ENCODE measurements around the gene ATOSB.

The ATOSB gene

DNA sequence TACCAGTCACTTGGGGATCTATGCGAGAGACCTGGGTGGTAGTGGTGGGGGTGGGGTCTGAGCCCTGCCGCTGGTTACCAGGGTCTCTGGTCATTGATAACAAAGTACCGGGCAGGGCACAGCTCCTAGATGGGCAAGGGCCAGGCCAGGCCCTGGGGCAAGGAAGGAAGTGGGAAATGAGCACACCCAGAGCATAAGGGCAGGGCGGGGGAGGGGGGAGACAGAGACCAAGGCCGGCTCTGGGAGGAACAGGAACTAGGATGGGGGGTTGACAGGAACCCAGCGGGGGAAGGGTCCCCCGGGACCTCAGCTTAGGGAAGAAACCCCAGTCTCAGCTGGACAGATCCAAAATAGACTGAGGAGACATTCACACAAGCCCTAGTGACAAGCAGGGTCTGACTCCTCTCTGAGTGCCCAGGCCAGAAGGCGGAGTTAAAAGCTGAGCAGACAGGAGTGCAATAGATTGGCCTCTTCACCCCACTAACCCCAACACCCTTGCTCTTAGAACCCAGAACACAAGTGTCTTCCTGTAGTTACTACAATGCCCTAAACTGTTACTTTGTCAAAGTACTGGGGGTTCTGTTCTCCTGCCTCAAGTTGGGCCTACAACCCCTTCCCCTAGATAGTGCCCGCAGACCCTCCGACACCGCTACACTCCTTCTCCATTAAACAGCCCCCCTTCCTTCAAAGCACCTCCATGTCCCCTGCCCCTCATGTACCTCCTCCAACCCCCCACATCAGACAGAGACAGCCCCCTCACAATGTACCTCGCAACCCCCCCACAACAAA, 628 bp downstream of the ATOSB start:
- in situ Hi-C loops (cut with HindIII; ENCODE audit: low sequenced_read_pairs), result no loop called here

DNA sequence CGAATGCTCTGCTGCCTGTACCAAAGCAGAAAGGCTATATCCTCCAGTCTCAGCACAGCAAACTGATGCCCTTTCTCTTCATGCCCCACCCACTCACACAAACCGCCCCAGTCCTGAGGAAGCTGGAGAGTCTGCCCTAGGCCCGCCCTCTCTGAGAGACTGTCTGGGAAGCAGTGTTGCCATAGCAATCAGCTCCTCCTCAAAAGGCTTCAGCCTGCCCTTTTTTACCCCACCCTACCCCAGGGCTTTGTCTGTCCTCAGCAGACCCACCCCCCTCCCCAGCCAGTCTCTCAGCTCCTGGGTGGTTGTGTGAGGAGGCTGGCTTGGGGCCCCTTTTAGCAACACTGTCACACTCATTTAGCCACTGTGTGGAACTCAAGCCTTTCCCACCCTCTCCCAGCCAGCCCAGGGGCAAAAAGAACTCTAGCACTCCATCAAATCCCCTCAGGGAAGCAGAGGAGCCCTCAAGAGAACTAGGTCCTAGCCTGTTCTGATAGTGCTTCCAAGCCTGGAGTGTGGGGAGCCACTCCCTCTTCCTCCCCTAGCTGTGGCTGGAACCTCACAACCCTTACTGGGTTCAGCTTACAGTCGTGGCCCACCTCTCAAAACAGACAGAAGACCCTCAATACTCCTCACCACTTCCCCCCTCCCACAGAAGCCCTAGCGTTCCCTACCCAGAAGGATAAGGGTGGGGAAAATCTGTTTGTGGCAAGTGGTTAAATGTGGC, 1.4 kb downstream of the ATOSB start:
- in situ Hi-C loops (cut with HindIII; ENCODE audit: low sequenced_read_pairs), result no loop called here

DNA sequence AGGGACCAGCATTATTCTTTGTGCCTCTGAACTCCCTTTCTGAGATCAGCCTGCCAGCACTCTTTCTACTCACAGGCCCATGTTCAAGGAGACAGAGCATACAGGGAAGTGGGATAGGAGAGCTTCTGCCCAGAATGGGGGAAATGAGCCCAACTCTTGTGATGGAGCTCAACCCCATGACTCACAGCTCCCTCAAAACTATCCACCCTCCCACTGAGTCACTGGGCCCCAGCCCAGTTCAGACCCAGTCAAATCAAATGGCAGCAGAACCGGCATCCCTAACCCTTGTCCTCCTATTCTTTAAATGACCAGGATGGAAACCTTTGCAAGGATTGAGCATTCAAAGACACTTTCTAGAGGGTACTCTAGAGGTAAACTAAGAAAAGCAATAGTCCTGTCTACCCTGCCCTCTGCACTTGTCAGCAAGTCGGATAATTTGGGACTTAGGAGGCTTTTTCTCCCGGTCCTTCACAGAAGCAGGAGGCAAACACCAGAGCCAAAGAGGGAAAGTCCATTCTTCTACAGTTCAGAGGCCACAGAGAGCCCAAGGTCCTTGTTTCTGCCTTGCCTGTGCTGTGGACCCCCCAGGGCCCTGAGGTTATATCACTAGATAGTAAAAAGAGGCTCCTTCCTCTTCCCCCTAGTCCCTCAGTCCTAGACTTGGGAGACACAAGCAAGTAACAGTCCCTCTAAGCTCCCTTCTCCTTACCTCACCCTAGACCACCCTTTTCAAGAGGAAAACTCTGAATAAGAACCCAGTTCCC, 3.2 kb downstream of the ATOSB start:
- in situ Hi-C loops (cut with HindIII; ENCODE audit: low sequenced_read_pairs), result no loop called here

DNA sequence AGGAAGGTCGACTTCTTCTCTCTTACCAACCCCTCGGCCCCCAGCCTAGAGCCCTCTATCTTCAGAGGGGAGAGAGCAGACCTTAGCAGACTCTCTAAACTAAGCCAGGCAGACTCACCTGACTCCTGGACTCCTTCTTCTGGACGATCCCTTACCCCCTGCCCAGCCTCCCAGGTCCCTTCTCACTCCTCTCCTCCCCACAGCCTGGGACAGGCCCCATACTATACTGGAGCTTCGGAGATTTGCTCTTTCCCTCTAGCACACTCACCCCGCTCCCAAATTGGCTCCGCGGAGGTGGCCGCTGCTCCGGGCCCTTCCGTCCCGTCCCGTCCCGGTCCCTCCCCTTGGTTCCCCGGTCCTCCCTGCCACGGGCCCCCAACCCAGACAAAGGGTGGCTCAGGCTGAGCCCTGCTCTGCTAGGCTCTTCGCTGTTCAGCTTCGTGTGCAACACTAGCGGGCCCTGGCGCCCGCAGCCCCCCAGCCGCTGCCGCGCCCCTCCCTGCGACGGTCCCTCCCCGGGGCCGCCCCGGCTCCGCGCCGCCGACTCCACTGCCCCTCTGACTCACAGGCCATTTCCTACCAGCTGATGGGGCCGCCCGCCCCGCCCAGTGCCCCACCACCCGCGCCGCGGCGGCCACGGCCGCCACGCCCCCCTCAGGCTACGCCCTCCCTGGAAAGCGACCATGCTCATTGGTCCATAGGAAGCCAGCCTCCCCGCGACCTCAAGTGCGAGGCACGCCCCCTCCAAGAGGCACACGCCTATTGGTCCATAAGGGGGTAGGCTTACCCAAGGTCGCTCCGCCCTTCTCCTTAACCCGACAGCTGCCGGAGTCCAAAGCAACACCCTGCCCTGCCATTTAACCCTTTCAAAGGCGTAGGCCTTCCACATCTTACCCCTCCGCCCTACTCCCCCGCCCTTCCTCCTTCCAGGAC, 4.4 kb downstream of the ATOSB start:
- in situ Hi-C loops (cut with HindIII; ENCODE audit: low sequenced_read_pairs), result no loop called here

DNA sequence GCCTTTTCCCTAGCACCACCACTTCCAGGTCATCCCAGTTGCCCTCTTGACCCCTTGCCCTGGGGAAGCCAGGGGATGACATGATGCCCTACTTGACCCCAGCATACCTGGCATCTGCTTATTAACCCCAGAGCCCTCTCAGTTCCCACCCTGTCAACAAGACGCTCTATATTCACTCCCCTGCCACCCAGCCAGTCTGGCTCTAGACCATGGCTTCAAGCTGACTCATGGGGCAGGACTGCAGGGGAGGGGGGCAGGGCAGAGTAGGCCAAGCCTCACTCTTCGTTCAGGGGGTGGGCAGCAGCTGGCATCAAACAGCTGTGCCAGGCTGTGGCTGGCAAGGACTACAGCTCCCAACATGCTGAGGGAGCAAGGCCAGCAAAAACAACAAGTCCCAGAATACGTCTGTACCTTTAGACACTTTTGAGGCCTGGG, 5.3 kb downstream of the ATOSB start:
- in situ Hi-C loops (cut with HindIII; ENCODE audit: low sequenced_read_pairs), result no loop called here

DNA sequence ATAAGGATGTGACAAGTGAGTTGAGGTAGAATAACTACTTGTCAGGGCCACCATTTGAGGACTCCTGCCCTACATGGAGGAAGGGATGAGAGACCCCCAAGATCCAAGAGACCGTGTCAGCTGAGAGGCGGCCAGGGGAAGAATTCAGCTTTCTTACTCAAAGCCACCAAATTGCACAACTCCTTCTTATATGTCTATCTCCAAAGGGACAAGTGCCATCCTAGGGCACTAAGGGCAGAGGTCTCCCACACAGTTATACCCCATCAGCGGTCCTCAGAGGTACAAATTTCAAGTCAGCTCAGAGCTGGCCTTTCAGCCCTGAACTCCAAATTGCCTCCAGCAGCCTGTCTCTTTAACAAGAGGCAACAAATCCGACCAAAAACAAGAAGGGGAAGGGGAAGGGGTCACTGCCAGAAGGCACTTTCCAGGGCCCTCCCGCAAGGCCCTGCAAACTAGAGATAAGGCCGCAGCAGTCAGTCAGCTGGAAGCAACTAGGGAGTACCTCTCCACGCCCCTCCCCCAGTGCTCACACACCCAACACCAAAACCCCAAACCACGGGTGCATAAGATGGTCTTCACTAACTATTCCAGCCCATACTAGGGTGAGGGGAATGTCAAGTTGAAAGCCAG, 6.6 kb downstream of the ATOSB start:
- in situ Hi-C loops (cut with HindIII; ENCODE audit: low sequenced_read_pairs), result no loop called here

DNA sequence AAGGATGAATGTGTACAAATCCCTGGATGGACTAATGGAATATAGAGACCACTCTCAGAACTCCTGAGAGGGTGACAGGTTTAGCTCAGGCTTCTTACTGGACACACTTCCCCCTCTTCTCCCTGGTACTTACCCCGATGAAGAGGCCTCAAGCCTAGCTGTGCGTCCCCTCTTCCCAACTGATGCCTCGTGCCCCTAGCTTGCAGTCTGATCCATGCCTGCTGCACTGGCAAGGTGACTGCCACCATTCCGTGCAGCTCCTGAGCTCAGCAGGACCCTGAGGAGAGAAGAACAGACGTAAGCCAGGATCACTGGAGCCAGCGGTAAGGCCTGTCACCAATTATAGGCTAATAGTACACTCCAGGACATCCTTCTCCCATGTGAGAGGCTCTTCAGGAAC, 7.2 kb downstream of the ATOSB start:
- in situ Hi-C loops (cut with HindIII; ENCODE audit: low sequenced_read_pairs), result no loop called here

DNA sequence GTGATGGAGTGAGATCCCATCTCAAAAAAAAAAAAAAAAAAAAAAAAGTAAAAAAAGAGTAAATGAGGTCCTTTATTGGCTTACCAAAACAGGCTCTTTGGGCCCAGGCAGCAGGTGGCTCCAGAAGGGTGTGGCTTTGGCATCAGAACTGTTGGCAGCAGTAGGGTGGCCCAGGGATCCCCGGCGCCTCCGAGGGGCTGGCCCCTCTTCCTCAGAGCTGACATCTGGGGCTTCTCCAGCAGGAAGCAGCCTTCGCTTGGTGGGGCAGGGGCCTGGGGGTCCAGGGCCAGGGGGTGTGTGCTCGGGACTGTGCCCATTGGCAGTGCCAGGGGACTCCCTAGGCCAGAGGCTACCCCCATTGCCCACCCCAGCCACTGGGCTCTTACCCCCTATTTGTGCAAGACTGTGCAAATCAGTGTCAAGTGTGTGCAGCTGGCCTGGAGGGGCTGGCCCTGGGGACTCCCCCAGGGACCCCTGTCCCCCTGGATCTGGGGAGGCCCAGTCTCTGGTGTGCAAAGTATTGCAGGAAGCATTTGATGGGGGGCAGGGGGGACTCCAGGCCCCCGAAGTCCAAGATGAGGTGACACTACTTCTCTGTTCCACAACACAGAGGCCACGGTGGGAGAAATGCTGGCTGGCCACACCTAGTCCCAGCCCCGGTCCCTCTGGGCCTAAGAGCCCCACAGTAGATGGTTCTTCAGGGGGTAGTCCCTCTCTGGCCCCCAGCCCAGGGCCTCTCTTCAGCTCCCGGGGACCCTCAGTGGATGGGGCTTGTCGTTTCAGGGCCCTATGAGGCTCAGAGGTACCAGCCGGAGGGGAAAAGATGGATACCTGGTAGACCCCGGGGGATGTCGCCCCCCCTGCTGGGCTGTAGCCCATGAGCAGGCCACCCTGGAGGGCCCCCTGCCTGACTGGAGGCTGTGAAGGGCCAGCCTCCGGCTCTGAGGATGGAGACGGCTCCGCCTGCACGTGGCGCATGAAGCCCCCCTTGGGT, 8.1 kb downstream of the ATOSB start:
- in situ Hi-C loops (cut with HindIII; ENCODE audit: low sequenced_read_pairs), result no loop called here

DNA sequence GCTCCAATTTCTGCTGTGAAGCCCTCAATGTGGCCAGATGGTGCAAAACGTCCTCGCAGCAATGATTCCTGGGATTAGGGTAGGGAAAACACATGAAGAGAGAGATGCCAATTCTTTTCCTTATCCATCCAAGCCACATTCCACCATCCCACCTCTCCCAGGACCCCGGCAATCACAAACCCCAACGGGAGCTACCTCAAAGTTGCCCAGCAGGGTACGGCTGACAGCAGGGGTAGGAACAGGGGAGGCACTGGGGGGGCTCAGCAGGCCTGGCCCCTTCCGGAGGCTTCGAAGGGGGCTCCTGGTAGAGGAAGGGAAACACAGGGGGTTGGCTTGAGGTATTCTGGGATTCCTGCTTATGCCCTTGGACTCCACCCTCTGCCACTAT, 9.3 kb downstream of the ATOSB start:
- in situ Hi-C loops (cut with HindIII; ENCODE audit: low sequenced_read_pairs), result no loop called here

DNA sequence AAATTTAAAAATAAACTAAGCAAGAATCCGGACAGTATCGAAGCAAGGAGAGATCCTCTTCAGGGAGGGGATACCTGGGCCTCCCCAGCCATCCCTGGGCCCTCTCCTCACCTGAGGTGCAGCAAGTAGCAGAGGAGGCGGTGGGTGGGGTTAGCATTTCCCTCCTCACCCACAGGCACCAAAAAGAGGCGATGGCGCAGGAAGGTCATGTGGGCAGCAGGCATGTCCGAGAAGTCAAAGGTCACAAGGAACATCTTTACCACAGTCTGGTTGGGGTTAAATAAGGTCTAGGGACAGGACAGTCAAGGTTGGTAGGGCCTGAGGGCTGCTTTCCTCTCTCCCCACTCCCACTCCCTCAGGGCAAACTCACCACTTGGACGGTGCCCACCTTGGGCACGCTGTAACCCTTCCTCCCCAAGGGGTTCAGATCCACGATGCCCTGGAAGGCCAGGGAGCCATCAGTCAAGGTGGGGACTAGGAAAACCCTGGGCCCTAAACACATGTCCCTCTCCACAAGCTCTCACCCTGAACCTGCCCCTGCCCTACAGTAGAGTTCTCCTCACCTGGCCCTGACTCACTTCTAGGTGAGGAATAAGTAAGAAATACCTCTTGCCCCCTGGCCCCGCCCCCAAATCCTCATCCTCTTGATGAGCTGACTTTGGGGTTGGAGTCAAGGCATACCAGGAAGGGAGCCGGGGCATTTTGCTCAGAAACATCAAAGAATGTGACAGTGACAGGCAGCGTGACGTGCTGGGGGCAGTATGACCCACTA, 9.9 kb downstream of the ATOSB start:
- in situ Hi-C loops (cut with HindIII; ENCODE audit: low sequenced_read_pairs), result no loop called here

DNA sequence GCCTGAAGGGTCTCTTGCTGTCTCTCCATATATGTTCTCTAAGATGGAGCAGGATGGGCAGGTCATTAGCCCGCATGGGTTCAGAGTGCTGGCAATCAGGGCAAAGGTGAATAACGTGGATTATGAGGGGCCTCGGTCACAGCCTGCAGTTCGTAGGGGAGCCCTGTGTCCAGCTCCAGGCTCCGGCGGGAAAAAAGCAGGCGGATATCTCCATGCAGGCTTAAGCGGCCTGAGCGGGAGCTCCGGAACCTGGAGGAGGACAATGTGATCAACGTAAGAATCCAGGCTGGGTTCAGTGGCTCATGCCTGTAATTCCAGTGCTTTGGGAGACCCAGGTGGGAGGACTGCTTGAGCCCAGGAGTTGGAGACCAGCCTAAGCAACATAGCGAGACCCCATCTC, 10.5 kb downstream of the ATOSB start:
- in situ Hi-C loops (cut with HindIII; ENCODE audit: low sequenced_read_pairs), result no loop called here

DNA sequence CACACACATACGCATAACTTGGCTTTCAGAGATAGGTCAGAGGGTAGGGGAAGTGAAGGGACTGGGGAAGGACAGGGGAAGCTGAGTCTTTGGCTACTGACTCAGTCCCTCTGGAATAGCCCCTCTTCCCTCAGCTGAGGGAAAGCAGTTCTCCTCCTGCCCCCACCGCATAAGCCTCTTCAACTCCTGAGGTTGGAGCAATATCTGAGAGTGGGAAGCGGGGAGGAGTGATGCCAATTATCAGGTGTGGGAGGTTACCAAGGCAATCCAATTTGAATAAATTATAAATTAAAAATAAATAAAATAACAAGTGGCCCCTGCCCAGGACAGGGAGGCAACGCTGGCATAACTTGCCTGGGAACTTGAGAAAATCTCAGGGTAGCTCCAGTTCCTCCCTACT, 11.1 kb downstream of the ATOSB start:
- in situ Hi-C loops (cut with HindIII; ENCODE audit: low sequenced_read_pairs), result no loop called here

DNA sequence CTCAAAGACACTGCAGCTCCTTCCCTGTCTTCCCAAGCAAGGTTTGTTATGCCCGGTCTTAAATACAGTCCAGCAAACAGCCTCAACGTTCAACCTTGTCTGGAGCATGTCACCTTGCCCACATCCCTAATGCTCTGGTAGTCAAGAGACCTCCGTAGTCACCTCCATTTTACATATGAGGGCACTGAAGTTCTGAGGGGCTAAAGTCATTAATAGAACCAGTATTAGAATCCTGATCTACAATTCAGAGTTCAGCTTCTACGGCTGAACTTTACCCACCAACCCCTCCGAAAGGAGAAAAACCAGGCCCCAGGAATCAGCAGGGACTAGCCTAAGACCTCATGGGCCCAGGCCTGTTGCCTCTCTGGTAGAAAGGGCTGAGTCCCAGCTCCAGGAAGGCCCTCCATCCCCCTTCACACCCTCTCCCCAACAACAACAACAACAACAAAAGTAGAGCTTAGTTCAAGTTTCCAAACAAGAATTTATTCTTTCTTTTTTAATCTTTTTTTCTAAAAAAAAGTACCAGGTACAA, 11.9 kb downstream of the ATOSB start:
- in situ Hi-C loops (cut with HindIII; ENCODE audit: low sequenced_read_pairs), result no loop called here

DNA sequence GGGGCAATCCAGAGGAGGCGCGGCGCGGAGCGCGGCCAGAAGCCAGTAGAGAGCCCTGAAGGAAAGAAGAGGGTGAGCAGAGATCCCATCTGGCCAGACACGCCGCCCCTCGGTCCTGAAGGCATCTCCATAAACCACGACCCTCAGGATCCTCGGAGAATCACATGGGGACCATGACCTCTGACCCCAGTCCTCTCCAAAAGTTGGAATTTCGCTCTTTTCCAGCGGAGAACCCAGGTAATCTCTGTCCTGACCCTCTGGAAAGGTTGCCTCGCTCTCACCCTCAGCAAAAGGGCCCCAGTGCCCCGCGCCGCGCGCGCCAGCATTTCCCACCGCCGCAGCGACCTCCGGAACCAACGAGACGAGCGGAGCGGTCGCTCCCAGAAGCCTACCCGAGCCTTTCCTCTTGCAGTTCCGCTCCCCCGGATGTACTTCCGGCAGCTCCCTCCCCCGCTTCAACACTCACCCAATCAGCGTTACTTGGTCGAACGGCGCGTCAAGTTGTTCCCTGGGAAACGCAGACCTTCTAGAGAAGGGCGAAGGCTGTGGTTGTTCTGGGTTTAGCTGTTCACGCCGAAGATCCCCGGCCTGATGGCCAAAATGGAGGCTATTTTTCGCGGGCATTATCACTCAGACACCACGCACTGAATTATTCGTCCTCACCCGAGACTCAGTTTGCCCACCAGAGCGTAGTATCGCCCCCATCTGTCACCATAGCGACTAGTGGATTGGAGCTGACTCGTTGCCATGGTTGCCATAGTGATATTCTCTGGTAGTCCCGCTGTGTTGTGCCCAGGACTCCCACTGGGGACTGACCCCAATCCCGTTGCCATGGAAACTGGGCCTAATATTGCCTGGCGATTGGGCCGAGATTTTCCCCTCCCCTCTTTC, 12.6 kb downstream of the ATOSB start, which contains the start of gene STOML2:
STOML2 (minus strand) TSS at position 363 of the 891 bp plus-strand sequence; CDS start at position 326, 37 bp downstream.
- in situ Hi-C loops (cut with HindIII; ENCODE audit: low sequenced_read_pairs), result no loop called here

DNA sequence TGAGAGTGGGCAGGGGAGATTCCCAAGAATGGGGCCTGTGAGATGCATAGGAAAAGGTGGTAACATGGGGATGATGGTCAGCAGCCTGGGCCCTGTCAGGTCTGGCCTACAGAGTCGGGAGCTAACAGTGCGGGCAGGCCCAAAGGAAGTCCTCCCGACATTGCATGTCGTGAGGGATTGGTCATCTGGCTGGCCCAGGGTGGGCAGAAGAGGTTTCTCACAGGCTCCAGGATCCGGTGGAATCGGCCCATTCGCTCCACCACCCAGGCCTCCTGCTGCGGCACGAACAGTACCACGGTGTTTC, 13.2 kb downstream of the ATOSB start:
- in situ Hi-C loops (cut with HindIII; ENCODE audit: low sequenced_read_pairs), result no loop called here

DNA sequence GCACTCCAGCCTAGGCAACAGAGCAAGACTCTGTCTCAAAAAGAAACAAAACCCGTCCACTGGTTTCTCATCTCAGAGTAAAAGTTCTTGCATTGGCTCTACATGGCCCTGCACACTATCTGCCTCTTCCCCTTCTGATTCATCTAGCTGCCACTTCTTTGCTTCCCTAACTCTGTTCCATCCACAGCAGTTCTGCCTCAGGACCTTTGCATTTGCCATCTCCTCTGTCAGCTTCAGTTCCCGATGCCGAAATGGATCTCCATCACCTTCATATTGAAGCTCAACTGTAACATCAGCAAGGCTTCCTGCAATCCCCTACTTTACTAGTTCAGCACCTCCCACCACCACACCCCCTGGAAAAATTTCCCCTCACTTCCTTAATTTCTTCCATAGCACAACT, 18.1 kb downstream of the ATOSB start:
- in situ Hi-C loops (cut with HindIII; ENCODE audit: low sequenced_read_pairs), result no loop called here
